Esophagus squamous epithelium (tissue), 4 donors: ENCODE results near the gene C10orf71.

ENCODE experiments used
- POLR2A ChIP-seq, 4 donors: fragments of 450-650 bp; IDR thresholded peaks; one replicate each; pipeline ENCODE4 v1.6.1; 2017; ENCODE audit warnings: antibody characterized with exemption in 4 of 4, mild to moderate bottlenecking in 4 of 4, moderate library complexity in 3 of 4
- TF ChIP-seq, protein P1 (sequence below), 6 experiments: fragments of 450-650 bp in 4 of 6; fragments of 200-600 bp in 2 of 6; sonication (generic) in 2 of 6; IDR thresholded peaks; one replicate each; pipeline ENCODE4 v1.5.1; 2016 to 2019; ENCODE audit warnings: antibody characterized with exemption in 6 of 6, mild to moderate bottlenecking in 4 of 6, moderate library complexity in 4 of 6

DNA sequence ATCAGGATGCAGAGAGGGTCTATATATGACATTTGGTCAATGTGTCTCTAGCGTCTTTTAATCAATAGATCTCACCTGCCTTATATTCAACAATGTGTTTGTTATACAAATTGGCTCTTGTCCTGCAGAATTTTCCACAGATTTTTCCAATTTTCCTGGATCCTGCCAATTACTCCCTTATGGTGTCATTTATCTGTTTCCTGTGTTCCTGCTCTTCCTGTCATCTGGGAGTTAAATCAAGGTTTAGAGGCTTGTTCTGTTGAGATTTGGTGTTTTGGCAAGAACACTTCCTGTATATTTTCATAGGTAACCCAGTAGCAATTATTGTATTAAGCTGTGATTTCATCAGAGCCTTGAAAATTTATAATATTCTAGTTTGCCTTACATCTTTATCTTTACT lies 8.8 kb upstream of the C10orf71 start:
- TF ChIP-seq, protein P1, sequence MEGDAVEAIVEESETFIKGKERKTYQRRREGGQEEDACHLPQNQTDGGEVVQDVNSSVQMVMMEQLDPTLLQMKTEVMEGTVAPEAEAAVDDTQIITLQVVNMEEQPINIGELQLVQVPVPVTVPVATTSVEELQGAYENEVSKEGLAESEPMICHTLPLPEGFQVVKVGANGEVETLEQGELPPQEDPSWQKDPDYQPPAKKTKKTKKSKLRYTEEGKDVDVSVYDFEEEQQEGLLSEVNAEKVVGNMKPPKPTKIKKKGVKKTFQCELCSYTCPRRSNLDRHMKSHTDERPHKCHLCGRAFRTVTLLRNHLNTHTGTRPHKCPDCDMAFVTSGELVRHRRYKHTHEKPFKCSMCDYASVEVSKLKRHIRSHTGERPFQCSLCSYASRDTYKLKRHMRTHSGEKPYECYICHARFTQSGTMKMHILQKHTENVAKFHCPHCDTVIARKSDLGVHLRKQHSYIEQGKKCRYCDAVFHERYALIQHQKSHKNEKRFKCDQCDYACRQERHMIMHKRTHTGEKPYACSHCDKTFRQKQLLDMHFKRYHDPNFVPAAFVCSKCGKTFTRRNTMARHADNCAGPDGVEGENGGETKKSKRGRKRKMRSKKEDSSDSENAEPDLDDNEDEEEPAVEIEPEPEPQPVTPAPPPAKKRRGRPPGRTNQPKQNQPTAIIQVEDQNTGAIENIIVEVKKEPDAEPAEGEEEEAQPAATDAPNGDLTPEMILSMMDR (IDR thresholded peaks at IDR 0.05), result no peak
- TF ChIP-seq POLR2A (IDR thresholded peaks at IDR 0.05), result no peak
